ENCODE data around the gene TEX14. TPM values are rescaled to one million over a fixed set of nuclear protein-coding genes. Genes with fewer than 3 reads are reported as not detected.
A peak's percentile ranks its signal among the peaks of the same experiment; 100 is the strongest.

Gene TEX14
- total RNA-seq, 4 donors from 2014 or later: 0.11 to 2.3 (median 0.27) TPM

GRCh38 chr17:58591455-58591854 lies 100.4 kb downstream of the TEX14 start:
- Histone ChIP-seq H3K4me1 (no peaks in the 10 kb centered on the region), H3K27me3 (no peaks in the 10 kb centered on the region), H3K27ac (no peak overlapping the region), H3K9me3 (no peaks in the 10 kb centered on the region), H3K36me3 (no peaks in the 10 kb centered on the region), H3K4me3 (replicated peaks in 1 of 3) (no peak overlapping the region)
- intact Hi-C loops (cut with DNase I): no loop called here
- DNase-seq: no peak
- WGBS, 2 donors: 91 to 92% methylated on average over 6 of the region's 6 CpGs
- TF ChIP-seq CTCF (IDR thresholded peaks at IDR 0.05): no peak

- H3K27ac ChIP-seq: no peak overlapping the region
- intact Hi-C loops (cut with DNase I): no loop called here
- no peak for DNase-seq
- H3K27me3 ChIP-seq: no peaks in the 10 kb centered on the region
- no peaks in the 10 kb centered on the region for H3K9me3 ChIP-seq
- no peak overlapping the region for H3K4me3 ChIP-seq (replicated peaks in 1 of 3)
- no peaks in the 10 kb centered on the region for H3K36me3 ChIP-seq
- no peaks in the 10 kb centered on the region for H3K4me1 ChIP-seq
- no peak for TF ChIP-seq POLR2A (IDR thresholded peaks at IDR 0.05)
- no peak for TF ChIP-seq CTCF (IDR thresholded peaks at IDR 0.05)
- 82 to 83% methylated on average over 2 of the region's 2 CpGs for WGBS, 2 donors
These were observed 101.5 kb downstream of the TEX14 start for GRCh38 chr17:58590377-58590776.

GRCh38 chr17:58587713-58588117 lies 104.1 kb downstream of the TEX14 start:
- WGBS, 2 donors: 0 to 4% methylated on average over 1 to 2 of the region's 2 CpGs
- Histone ChIP-seq H3K36me3 (no peaks in the 10 kb centered on the region), H3K4me1 (no peaks in the 10 kb centered on the region), H3K27me3 (no peaks in the 10 kb centered on the region), H3K4me3 (replicated peaks in 1 of 3) (no peak overlapping the region), H3K9me3 (no peaks in the 10 kb centered on the region), H3K27ac (no peak overlapping the region)
- peak; percentile 43 to 47 for DNase-seq
- intact Hi-C loops (cut with DNase I): loop anchor here (5.0 to 10.0 kb wide), 2 partner anchors 63 to 420 kb away; no protein-coding TSS in a partner anchor
- TF ChIP-seq POLR2A (IDR thresholded peaks at IDR 0.05) (no peak), CTCF (IDR thresholded peaks at IDR 0.05) (peak; percentile 57 to 96 (median 74))

GRCh38 chr17:58586009-58586644 lies 105.7 kb downstream of the TEX14 start:
- no peak overlapping the region for H3K4me3 ChIP-seq (replicated peaks in 1 of 3)
- no peaks in the 10 kb centered on the region for H3K27me3 ChIP-seq
- intact Hi-C loops (cut with DNase I): loop anchor here (5.0 to 10.0 kb wide), 2 partner anchors 61 to 421 kb away; no protein-coding TSS in a partner anchor
- no peak for DNase-seq
- no peak for TF ChIP-seq CTCF (IDR thresholded peaks at IDR 0.05)
- no peak for TF ChIP-seq POLR2A (IDR thresholded peaks at IDR 0.05)
- H3K27ac ChIP-seq: no peak overlapping the region
- H3K36me3 ChIP-seq: no peaks in the 10 kb centered on the region
- H3K9me3 ChIP-seq: no peaks in the 10 kb centered on the region
- 68 to 81% methylated on average over 1 of the region's 1 CpG for WGBS, 2 donors
- H3K4me1 ChIP-seq: no peaks in the 10 kb centered on the region

GRCh38 chr17:58585554-58585953 lies 106.3 kb downstream of the TEX14 start:
- Histone ChIP-seq H3K4me1 (no peaks in the 10 kb centered on the region), H3K4me3 (replicated peaks in 1 of 3) (no peak overlapping the region), H3K27me3 (no peaks in the 10 kb centered on the region), H3K9me3 (no peaks in the 10 kb centered on the region), H3K27ac (no peak overlapping the region), H3K36me3 (no peaks in the 10 kb centered on the region)
- no peak for DNase-seq
- intact Hi-C loops (cut with DNase I): loop anchor here (5.0 to 10.0 kb wide), 2 partner anchors 61 to 422 kb away; no protein-coding TSS in a partner anchor
- 89 to 91% methylated on average over 10 of the region's 10 CpGs for WGBS, 2 donors
- no peak for TF ChIP-seq POLR2A (IDR thresholded peaks at IDR 0.05)
- no peak for TF ChIP-seq CTCF (IDR thresholded peaks at IDR 0.05)
